ENCODE measurements around the gene FYB1.

The FYB1 gene

DNA sequence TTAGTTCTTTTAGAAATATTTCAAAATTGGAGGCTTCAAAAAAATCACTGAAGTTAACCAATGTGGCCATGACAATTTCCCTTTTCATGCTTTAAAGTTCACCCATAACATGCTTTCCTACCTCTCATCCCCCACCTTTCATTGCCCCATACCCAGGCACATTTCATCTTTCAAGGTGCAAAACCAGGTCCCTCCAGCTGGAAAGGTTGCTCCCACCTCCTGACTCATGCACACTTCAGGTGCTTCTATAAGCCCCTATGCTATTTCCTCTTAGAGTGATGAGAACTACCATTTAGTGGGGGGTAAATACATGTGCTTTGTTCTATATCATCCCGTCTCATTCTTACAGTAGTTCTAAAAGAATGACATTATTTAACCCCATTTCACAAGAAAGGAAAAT is 15.4 kb downstream of the FYB1 start:
- no peak for DNase-seq

DNA sequence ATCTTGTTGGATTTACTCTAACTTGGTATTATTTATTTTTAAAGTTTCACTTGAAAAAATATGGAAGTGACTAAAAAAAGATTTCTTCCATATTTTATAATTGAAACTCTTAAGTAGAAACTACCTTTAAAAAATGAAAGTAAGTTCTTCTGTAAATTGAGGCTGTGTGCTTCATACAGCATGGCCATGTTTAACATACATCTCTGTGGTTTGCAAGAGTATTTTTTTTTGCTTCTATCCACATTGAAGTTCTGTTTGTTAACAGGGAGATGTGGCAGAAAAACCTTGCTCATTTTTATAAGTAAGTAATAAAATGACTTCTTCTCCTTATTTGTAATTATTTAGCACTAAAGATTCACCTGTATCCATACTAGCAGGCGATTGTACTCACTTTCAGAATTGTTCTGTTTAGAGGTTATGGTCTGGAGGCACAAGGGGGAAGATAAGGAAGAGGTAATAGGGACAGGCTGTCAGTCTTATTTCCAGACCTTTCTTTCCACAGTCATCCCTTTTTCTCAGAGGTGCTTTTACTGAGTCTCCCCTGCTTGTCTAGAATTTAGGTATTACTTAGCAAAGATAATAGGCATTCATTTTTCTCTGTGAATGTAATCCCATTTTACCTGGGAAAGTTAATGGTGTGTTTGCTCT is 16.0 kb downstream of the FYB1 start:
- no peak for DNase-seq

GRCh38 chr5:39202597-39203274 is 16.6 kb downstream of the FYB1 start:
- DNase-seq, result no peak

GRCh38 chr5:39201781-39202596 is 17.4 kb downstream of the FYB1 start:
- no peak for DNase-seq

- DNase-seq, result no peak
Observed at GRCh38 chr5:39201160-39201780, 18.1 kb downstream of the FYB1 start.

DNA sequence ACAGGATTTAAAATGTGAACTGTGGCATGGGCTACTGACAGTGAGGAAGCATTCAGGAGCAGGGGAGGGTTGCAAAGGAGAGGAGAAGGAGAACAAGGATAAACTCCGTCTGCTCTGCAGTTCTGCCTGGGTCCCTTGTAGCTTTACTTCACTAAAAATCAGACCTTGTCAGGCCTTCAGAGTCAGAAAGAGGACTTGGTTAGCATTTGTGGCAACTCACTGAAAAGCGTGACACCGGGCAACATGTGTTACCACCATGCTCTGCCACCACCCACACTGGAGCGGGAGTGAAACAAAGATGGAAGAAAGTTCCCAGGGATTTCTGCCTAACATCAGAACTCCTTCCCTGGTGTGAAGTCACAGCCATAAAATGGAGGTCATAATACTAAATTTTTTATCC is 19.3 kb downstream of the FYB1 start:
- no peak for DNase-seq

GRCh38 chr5:39199335-39199734 is 20.0 kb downstream of the FYB1 start:
- no peak for DNase-seq

DNA sequence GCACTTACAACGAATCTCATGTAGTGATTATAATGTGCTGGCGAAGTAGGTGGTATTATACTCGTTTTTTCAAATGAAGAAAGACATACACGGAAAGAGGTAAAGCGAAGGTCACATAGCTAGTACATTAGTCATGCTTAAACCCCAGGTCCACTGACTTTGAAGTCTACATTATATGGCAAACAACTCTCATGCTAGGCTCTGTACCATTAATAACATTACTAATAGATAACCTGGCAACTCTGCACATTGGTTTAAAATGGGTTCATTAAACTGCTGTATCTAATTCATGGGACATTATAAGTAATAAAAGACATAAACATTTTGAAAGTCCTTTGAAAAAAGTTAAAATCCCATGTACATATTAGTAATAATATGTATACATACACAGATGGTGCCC is 21.2 kb downstream of the FYB1 start:
- no peak for DNase-seq

DNA sequence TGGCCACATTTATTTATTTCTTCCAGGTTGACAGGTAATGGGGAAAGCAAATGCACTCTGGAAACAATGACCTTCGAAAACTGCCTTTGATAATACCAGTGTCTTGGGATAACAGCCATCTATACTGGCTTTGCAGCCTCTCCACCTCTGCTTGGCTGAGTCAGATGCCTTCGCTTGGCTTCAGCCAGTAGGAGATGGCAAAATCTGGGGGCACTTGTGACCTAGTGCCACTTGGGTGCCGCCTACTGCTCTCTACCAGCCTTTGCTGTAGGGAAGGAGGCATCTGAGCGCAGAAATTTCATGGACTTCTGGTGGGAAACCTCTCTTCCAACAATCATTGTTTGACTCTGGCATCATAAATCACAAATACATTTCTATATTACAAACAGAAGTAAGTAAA is 21.8 kb downstream of the FYB1 start:
- DNase-seq, result no peak

DNA sequence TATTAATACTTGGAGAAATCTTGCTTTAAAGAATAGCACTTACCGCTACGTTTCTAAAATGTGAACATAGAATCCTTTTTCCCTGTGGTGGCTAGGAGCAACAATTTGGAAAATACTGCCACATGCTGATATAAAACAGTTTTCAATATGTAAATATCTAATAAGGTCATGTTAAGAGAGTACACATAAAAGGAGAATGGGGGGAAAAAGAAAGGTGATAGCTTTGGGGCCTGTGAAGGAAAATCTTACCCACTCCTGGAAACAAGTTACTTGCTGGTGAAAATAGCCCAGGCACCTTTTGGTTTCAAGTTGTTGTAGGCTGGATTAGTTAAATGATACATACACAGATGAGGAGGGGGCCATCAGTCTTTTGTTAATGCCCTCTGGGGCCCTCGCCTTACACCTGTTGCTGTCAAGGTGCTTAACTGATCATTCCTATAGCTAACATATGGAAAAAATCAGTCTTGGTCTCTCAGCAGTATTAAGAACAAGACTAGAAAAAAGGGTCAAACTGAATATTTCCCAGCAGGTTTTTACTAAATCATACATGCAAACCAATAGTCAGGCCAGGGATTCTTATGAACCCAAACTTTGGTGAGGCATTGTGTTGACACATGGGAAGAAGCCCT is 24.1 kb downstream of the FYB1 start:
- no peak for DNase-seq

- no peak for DNase-seq
Observed at GRCh38 chr5:39194466-39195136, 24.8 kb downstream of the FYB1 start.

- DNase-seq, result no peak
Observed at GRCh38 chr5:39193553-39194465, 25.6 kb downstream of the FYB1 start.

- DNase-seq, result no peak
Observed at GRCh38 chr5:39192450-39193160, 26.8 kb downstream of the FYB1 start.

- no peak for DNase-seq
Observed at GRCh38 chr5:39191216-39191615, 28.1 kb downstream of the FYB1 start.

- DNase-seq, result no peak
Observed at GRCh38 chr5:39190311-39191102, 28.9 kb downstream of the FYB1 start.

GRCh38 chr5:39189292-39189955 is 29.9 kb downstream of the FYB1 start:
- no peak for DNase-seq

GRCh38 chr5:39187831-39188731 is 31.3 kb downstream of the FYB1 start:
- no peak for DNase-seq

Measured in activated T-cell treated with anti-CD3 and anti-CD28 coated beads for 4 hours (primary cell).